Stimulated activated CD4-positive, alpha-beta T cell treated with anti-CD3 and anti-CD28 coated beads, Interleukin-15, amount 100 ng/mL, for 1 hour (primary cell): Measurements from ENCODE around the gene FEM1A.
A peak's percentile ranks its signal among the peaks of the same experiment; 100 is the strongest.
"Not testable (repeated sequence)": the region's sequence is repeated elsewhere in the genome, so short reads cannot be mapped to it uniquely, and the experiment has no call there.

Experiments
- DNase-seq, 2 donors: peaks; one replicate each; pipeline ENCODE4 v3.0.0-alpha.2; 2020; ENCODE audit warnings: low read depth in 1 of 2, low spot score in 1 of 2

FEM1A gene

DNA sequence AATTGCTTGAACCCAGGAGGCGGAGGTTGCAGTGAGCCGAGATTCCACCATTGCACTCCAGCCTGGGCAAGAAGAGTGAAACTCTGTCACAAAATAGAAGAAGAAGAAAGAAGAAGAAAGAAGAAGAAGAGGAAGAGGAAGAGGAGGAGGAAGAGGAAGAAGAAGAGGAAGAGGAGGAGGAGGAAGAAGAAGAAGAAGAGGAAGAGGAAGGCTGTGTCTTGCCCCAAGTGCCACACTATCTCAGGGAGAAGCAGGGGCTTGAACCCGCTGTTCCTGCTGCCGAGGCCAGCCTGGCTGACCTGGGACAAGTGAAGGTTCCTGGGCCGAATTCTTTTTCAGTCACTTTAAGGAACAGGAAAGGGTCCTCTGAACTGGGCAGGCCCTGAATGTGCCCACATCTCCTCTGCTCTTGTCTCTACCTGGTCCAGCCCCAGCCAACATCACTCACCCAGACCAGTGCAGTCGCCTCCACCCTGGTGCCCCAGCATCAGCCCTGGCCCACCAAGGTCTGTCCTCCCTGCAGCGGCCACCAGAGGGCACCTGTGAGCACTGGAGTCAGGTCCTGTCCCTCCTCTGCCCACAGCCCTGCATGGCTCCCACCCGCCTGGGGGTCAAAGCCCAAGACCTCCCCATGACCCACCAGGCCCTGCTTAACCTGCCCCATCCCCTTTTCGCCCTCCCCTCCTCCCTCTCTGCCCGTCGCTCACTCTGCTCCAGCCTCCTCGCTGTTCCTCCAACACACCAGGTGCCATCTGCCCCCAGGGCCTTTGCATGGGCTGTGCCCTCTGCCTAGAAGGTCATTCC lies 20.0 kb downstream of the FEM1A start:
- peak; percentile 73 to 88 for DNase-seq

DNA sequence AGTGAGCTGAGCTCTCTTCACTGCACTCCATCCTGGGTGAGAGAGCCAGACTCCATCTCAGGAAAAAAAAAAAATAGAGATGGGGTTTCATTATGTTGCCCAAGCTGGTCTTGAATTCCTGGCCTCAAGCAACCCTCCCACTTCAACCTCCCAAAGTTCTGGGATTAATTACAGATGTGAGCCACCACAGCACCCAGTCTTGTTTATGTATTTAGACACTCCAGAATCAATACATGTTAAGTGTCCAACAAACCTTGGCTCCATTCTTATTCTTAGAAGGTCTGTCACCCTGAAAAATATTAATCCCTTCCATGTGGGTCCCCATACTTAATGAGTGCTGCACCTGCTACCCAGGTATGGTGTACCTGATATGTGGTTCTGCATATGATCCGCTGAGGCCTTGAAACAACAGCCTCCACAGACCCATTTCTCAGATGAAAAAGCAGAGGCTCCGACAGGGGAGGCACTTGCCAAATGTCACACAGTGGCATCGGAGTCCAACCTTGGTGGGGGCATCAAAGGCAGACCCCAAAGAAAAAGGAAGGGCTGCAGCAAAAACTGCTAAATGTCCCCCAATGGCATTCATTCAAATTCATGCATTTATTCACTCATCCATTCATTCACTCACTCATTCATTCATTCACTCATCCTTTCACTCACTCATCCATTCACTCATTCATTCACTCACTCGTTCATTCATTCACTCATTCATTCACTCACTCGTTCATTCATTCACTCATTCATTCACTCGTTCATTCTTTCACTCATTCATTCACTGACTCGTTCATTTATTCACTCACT lies 23.3 kb downstream of the FEM1A start:
- DNase-seq, result no peak

DNA sequence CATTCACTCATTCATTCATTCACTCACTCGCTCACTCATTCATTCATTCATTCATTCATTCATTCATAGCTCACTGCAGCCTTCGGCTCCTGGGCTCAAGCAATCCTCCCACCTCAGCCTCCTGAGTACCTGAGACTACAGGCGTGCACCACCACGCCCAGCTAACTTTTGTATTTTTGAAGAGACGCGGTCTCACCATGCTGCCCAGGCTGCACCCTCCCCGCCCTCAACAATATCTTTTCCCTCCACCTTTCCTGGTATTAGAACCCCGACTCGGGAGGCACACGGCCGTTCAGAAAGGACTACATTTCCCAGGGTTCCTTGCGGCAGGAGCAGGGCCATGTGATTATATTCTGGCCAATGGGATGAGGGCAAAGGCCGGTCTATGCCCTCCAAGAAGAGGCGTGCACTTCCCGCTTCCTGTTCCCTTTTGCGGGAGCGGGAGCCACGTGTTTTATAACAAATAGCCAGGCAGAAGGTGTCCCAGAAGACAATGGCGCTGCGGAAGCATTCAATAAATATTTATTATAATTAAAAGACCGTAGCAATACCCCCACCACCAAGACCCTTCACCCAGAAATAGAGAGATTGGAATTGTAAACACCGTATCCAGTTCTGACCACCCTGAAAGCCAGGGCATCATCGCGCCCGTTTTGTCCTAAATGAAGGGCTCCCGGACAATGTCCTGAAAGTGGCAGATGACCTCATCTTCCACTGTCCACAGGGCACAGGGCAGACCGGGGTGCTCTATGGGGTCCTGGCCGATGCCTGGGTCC lies 24.1 kb downstream of the FEM1A start:
- DNase-seq, result peak; percentile 39 to 51

DNA sequence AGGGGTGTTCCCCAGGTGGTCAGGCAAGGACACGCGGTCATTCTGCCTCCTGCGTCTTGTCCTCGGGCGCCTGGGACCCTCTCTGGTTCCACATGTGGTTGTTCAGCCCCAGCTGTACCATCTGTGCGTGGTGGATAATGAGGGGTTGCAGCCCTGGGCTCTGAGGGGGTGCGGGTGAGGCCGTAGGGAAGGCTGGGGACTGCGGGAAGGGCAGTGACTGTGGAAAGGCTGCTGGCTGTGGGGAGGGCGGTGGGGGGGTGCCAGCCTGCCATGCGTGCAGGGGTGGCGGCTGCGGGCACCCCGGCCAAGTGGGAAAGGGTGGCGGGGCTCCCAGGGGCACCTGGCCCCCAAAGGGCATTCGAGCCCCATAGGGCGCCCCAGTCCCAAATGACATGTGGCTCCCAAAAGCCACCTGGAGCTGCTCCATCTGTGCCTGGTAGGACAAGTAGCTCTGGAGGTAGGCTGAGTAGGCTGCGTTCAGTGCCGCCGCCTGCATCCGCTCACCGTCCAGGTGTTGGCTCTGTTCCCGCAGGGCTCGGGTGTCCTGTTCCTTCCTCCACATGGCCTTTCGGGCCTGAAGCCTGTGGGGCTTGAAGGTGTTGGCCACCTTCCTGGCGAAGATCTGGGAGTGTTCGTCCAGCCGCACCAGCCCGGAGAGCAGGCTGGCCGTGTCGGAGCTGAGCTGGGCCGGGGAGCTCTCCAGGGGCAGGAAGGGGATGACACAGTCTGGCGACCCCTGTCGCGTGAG lies 24.8 kb downstream of the FEM1A start:
- DNase-seq, result no peak

DNA sequence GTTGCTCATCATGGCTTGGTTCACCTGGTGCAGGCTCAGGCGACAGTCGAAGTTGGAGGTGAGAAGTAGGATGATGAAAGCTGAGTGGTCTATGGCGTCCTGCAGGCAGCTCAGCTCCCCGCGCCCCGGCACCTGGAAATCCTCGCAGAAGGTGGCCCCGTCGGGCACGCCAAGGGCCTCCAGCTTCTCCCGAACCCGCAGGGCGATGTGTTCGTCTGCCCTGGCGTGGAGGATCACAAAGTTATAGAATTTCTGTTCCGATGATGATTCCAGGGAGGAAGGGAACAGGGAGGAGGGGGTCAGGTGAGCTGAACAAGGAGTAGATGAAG lies 25.4 kb downstream of the FEM1A start:
- DNase-seq, result no peak

DNA sequence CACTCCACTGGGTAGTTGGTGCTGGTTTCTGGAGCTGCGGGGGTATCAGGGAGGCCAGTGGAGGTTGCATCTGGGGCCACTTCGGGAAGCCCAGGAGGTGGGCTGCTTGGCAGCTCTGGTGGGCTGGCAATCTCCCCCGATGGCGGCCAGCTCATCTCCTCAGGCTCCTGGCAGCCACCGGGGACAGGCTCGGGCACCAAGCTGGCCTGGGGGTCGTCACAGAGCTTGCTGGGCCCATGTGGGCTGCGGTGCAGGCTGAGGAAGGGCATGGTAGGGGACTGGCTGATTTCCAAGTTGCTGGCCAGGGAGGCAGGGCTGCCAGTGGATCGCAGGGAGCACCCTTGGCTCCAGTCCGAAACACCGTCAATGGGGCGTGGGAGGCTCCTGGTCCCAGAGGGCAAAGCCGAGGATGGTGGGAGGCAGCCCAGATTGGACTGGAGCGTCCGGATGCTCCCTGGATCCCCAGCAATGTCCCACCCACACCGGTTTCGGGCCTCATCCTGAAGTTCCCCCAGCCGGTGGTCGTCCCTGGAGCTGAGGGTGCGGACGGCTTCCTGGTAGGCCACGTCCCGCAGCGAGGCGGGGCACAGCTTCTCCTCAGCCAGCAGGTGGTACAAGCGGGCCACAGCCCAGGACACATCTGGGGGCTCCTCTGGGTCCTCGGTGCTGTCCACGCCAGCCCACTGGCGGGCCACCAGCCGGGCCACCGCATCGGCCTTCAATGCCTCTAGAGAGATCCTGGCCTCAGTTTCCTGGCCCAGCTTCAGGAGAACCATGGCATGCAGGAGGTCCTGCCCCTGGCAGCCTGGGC lies 26.1 kb downstream of the FEM1A start:
- DNase-seq, result no peak

DNA sequence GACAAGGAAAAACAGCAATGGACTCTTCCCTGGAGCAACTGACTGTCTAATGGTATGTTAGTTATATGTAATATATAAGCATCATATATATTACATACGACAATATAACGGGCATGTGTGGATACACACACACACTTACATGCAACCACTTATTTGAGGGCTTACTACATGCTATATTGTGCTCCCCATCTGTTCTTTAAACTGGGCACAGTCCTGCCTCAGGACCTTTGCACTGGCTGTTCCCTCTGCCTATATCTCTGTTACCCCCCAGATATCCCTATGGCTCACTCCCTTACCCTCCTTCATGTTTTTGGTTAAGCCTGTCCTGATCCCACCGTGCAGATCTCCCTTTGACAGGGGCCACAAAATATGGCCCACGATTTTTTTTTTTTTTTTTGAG lies 29.7 kb downstream of the FEM1A start:
- DNase-seq, result no peak

DNA sequence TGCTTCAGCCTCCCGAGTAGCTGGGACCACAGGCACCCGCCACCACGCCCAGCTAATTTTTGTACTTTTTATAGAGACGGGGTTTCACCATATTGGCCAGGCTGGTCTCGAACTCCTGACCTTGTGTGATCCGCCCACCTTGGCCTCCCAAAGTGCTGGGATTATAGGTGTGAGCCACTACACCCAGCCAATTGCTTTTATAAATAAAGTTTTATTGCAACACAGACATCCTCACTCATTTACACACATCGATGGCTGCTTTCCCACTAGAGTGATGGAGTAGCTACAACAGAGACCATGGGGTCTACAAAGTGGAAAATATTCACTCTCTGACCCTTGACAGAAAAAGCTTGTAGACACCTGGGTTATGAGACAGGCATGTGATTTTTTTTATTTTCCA lies 30.8 kb downstream of the FEM1A start:
- DNase-seq, result not testable (repeated sequence)

DNA sequence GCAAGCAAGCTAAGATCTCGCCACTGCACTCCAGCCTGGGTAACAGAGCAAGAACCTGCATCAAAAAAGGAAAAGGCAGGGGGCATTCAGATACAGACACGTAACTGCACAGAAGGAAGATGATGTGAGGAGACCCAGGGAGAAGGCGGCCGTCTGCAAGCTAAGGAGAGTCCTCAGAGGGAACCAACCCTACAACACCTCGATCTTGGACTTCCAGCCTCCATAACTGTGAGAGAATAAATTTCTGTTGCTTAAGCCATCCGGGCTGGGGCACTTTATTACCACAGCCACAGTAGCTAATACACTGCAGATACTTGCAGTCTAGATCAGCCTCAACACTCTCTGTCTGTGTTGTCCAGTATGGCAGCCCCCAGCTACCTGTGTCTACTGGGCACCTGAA lies 32.0 kb downstream of the FEM1A start:
- no peak for DNase-seq

DNA sequence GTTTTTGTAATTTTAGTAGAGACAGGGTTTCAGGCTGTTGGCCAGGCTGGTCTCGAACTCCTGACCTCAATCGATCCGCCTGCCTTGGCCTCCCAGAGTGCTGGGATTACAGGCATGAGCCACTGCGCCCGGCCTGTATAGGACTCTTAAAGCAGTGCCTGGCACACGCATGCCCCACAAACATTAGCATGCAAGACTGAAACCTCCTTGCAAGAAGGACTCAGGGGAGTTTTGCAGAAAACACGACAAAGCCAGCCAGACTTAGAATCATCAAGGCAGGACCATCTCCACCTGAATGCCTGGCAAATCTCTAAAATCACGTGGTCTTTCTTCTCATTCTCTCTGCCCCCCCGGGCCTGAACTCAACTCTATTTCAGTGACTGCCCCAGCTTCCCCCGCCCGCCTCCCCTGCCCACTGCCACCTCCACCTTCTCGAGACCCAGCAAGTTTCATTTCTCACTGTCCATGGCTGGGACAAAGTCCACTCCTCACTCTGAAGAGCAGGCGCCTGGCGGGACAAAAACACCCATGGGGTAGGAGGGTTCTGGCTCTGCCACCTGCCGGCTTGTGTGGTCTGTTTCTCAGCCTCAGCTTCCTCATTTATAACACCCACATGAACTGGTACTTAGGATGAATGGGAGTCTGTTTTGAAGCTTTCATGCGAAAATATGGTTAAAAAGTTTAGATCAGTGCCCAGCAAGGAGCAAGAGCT lies 37.6 kb downstream of the FEM1A start:
- no peak for DNase-seq

DNA sequence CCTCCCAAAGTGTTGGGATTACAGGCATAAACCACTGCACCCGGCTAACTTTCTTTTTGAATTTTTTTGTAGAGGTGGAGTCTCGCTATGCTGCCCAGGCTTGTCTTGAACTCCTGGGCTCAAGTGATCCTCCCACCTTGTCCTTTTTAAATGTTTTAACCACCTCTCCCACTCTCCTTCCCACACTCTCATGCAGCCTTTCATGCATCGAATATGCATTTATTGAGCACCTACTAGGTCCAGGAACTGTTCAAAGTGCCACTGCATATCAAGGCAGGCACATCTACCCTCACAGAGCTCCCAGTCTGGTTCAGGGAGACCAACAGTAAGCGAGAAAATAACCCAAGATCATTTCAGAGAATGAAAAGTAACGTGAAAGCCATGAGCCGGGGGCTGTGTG lies 38.8 kb downstream of the FEM1A start:
- DNase-seq, result no peak

DNA sequence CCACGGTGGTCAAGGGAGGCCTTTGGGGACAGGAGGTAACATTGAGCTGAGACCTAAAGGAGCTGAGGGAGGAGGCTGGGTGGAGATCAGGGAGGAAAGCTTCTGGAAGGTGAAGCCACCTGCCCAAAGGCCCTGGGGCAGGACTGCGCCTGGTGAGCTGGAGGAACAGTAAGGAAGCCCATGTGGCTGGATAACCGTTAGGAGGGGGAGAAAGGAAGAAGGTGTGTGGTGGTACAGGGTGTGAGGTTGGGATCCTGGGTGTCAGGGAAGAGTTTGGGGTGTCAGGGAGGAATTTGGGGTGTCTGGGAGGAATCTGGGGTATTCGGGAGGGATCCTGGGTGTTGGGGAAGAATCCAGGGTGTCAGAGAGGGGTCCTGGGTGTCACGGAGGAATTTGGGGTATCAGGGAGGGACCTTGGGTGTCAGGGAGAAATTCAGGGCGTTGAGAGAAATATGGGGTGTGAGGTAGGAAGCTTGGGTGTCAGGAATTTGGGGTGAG lies 39.3 kb downstream of the FEM1A start:
- DNase-seq, result no peak

DNA sequence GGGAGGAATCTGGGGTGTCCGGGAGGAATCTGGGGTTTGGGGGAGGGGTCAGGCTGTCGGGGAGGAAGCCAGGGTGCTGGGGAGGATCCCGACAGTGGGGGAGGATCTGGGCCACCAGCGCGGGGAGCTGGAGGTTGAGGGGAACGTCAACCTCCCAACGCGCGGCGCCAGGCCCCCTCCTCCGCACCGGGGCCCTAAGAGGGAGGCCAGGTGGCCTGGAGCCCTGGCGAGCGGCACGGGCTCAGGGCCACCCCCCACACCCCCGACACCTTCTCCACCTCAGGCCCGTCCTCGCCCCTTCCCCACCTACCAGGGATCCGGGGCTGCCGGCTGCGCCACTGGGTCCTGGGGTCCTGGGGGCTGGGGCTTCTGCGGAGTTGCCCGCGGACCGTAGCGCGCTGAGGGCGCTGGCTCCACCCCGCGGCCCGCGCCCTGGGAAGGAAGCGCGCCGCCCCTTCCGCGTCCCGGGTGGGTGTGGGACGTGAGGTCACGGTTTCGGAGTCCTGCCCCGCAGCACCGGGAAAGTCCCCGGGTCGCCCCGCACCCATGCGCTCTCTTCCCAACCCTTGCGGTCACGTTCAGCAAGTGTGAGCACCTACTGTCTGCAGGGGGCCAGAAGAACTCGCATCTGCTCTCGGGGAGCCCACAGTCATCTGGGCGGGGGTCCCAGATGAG lies 39.9 kb downstream of the FEM1A start, which contains the start of gene TICAM1:
TSS of gene TICAM1 (minus strand) at position 409 of the 675 bp plus-strand sequence. CDS start 13,335 bp downstream, outside the sequence.
- DNase-seq, result peak; percentile 54 to 74

DNA sequence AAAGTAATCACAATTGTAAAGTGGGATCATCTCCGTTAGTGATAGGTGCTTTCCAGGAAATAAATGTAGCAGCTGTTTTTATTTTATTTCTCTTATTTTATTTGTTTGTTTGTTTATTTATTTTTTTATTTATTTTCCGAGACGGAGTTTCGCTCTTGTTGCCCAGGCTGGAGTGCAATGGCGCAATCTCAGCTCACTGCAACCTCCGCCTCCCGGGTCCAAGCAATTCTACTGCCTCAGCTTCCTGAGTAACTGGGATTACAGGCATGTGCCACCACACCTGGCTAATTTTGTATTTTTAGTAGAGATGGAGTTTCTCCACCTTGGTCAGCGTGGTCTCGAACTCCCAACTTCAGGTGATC lies 40.4 kb downstream of the FEM1A start:
- not testable (repeated sequence) for DNase-seq

DNA sequence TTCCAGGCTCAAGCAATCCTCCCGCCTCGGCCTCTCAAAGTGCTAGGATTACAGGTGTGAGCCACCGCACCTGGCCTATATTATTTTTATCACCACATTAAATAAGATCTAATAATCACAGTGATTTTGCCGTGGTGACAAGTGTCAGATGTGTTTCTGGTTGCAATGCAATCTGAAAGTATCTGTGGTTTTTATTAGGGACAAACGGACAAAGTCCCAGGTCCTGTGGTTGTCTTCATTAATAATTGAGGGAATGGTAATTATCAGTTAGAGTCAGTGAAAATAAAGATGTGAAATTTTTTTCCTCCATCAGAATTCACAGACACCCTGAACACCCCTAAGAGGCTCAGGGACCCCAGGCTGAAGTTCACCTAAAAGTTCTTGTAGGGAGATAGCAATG lies 41.2 kb downstream of the FEM1A start:
- no peak for DNase-seq

DNA sequence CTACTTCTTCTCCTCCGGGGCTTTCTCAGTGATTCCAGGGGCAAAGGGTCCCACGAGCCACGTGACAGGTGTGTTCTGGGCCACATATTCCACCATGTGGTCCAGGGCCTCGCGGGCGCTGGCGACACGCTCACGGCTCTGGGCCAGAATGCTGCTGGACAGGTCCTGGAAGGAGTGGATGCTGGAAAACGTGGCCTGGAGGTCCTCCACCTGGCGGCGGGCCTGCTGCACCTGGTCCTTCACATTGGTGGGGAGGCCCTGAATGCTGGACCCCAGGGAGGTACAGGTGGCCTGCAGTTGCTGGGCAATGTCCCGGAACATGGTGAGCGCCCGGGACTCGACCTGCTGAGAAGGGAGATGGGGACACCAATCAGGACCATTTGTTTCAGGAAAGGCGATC lies 47.7 kb downstream of the FEM1A start:
- DNase-seq, result no peak

DNA sequence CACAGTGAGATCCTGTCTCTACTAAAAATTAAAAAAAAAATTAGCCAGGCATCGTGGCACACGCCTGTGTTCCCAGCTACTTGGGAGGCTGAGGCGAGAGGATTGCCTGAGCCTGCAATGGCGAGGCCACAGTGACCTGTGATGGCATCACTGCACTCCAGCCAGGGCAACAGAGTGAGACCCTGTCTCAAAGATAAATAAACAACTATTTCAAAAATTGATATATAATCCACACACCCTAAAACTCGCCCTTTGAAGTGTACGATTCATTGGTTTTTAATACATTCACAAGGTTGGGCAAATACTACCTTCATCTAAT lies 52.1 kb downstream of the FEM1A start:
- DNase-seq, result no peak

DNA sequence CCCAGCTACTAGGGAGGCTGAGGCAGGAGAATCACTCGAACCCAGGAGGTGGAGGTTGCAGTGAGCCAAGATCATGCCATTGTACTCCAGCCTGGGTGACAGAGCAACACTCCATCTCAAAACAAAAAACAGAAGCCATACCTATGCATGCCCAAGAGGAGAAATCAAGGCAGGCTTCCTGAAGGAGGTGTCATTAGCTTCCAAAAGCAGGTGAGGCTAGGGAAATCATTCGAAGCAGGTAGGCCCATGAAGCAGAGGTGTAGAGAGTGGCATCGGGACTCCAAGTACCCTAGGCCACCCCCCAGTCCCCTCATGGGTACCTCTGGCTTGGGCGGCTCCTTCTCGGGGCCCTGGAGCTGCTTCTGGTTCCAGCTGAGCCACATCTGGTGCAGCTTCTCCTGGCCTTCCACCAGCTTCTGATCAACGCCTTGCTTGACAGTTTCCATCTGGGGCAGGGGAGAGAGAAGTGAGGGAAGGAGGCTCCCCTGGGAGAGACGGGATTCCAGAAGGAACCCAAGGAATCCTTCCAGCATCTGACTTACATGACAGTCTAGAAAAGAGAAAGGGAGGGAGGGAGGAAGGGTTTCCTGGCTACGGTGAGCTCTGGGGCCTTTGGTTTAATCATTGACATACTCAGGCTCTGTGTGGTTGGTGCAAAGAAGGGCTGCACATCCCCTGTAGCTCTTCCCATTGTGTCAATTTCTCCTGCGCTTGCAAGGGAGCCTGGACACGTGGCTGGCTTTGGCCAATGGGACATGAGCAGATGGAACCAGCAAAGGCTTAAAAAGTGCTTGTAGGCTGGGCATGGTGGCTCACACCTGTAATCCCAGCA lies 53.0 kb downstream of the FEM1A start:
- DNase-seq, result no peak
